Activated naive CD4-positive, alpha-beta T cell treated with anti-CD3 and anti-CD28 coated beads, Interleukin-2, amount 50 U/mL, for 24 hours (primary cell): ENCODE data around the gene PSMB1.
"Not testable (repeated sequence)": the region's sequence is repeated elsewhere in the genome, so short reads cannot be mapped to it uniquely, and the experiment has no call there.

Experiments
- H3K27ac Mint-ChIP-seq: one replicate; pipeline ENCODE4 v1.8.0; 2021; ENCODE audit warnings: mild to moderate bottlenecking, mixed read lengths
- H3K27me3 Mint-ChIP-seq: one replicate; pipeline ENCODE4 v1.8.0; 2021; ENCODE audit warnings: mixed read lengths
- H3K36me3 Mint-ChIP-seq: one replicate; pipeline ENCODE4 v1.8.0; 2021; ENCODE audit warnings: mixed read lengths
- H3K4me1 Mint-ChIP-seq: one replicate; pipeline ENCODE4 v1.8.0; 2021; ENCODE audit warnings: mixed read lengths
- H3K4me3 Mint-ChIP-seq: one replicate; pipeline ENCODE4 v1.8.0; 2021; ENCODE audit warnings: mild to moderate bottlenecking, mixed read lengths
- H3K9me3 Mint-ChIP-seq: one replicate; pipeline ENCODE4 v1.8.0; 2021; ENCODE audit warnings: mixed read lengths

The PSMB1 gene

DNA sequence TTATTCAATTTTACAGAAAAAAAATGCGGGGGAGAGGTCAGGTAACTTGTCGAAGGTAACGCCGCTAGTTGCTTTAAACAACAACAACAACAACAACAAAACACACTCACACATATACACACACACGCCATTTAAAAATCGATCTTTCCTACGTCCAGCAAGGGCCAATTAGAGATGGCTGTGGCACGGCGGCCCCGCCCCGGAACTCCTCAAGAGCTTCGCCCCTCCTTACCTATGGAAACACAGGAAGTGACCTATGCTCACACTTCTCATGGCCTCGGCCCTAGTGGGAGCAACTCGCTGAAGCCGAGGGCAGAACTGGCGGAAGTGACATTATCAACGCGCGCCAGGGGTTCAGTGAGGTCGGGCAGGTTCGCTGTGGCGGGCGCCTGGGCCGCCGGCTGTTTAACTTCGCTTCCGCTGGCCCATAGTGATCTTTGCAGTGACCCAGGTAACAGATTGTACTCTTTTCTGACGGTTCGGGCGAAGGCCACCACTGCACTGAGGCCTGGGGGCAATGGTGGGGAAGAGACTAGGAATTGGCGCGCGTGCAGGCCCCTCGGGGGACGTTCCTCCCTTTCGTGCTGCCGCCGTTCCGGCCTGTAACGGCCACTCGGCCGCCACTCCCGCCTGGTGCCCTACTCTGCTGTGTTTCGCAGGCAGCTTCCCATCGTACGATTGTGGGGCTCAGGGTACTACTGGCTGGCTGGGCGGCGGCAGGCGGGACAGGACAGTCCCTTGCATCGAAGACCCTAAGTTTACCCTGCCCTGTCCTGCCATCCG, 1.1 kb upstream of the PSMB1 start, which contains the start of gene TBP:
TSS of gene TBP (plus strand) at position 357 of the 783 bp plus-strand sequence. CDS start 2,661 bp downstream, outside the sequence.
- peaks cover 30% of the 10 kb centered on the region for H3K4me1 Mint-ChIP-seq
- no peaks in the 10 kb centered on the region for H3K27me3 Mint-ChIP-seq
- H3K36me3 Mint-ChIP-seq: peaks cover 16% of the 10 kb centered on the region
- no peak within 1 kb of the TSS for H3K27ac Mint-ChIP-seq
- H3K9me3 Mint-ChIP-seq: no peaks in the 10 kb centered on the region
- H3K4me3 Mint-ChIP-seq: no peak within 1 kb of the TSS

DNA sequence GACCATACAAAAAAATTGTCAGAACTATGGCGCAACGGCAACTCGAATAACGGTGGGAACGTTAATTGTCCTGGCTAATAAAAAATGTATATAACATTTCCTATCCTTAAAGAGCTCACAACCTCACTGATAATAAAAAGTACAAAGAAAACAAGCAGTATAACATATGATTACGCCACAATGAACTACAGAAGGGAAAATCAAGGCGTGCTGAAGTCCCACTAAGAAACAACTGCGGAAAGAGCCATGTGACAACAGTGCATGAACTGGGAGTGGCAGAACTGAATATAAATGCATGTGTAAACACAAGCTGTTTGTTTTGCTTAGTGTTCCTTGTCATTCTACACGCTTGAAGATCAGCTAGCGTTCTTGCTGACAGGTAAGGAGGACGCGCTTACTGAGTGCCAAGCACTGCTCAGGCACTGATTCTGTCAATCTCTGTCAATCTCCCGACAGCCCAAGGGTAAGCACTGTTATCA, 466 bp upstream of the PSMB1 start:
- no peak overlapping the region for H3K27ac Mint-ChIP-seq
- H3K4me3 Mint-ChIP-seq: no peak overlapping the region
- H3K36me3 Mint-ChIP-seq: peaks cover 16% of the 10 kb centered on the region
- H3K4me1 Mint-ChIP-seq: peaks cover 24% of the 10 kb centered on the region
- H3K9me3 Mint-ChIP-seq: no peaks in the 10 kb centered on the region
- H3K27me3 Mint-ChIP-seq: no peaks in the 10 kb centered on the region

DNA sequence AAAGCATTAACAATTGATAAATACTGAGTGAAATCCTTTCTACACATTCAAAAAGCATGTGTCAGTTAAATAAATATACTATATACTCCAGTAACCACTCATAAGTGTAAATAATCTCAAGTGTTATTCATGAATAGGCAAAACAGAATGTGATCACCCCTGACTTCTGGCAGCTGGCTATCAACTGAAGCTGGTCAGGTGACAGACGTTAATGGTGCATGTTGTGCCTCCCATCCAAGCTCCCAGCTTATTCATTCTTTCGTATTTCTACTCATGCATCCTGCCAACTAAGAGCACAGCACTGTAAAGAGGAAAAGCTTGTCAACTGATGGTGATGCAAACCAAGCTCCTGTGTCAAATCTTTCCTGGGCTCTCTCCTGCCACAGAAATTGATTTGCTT, 7.7 kb downstream of the PSMB1 start:
- Mint-ChIP-seq H3K27ac (no peak overlapping the region), H3K36me3 (peaks cover 12% of the 10 kb centered on the region), H3K9me3 (no peaks in the 10 kb centered on the region), H3K4me1 (peaks cover 21% of the 10 kb centered on the region), H3K4me3 (no peak overlapping the region), H3K27me3 (no peaks in the 10 kb centered on the region)

DNA sequence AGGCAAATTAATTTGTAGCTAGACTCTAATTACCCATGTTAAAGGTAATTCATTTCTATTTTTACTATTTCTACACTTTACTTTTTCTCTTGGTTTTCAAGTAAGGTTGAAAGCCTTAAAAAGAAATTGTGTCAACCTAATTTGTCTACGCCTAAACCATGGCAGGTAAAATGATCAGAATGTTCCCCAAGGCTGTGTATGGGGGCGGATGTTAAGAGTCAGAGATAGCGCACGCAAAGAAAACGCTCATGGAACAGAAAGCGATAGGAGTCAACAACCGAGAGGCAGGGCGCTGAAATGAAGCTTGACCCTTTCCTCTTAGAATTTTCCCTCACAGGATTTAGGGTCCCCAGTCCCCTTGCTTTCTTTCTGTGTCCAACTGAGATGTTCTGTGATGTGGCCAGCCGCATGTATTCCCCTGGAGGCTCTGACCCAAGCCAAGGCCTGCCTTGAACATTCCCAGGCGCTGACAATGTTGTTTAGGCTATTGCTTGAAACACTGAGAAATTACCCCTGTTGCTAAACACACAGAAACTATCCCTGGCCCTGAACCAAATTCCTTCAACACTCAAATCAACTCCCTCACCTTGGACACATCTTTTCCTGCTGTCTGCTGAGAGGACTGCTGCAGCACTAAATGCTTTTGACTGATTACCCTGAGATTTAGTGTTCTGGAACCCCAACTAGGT, 10.9 kb downstream of the PSMB1 start:
- peaks cover 8% of the 10 kb centered on the region for H3K36me3 Mint-ChIP-seq
- H3K4me1 Mint-ChIP-seq: peaks cover 33% of the 10 kb centered on the region
- no peaks in the 10 kb centered on the region for H3K9me3 Mint-ChIP-seq
- H3K27me3 Mint-ChIP-seq: no peaks in the 10 kb centered on the region
- peak overlapping the region; percentile 81 for H3K27ac Mint-ChIP-seq
- H3K4me3 Mint-ChIP-seq: no peak overlapping the region

DNA sequence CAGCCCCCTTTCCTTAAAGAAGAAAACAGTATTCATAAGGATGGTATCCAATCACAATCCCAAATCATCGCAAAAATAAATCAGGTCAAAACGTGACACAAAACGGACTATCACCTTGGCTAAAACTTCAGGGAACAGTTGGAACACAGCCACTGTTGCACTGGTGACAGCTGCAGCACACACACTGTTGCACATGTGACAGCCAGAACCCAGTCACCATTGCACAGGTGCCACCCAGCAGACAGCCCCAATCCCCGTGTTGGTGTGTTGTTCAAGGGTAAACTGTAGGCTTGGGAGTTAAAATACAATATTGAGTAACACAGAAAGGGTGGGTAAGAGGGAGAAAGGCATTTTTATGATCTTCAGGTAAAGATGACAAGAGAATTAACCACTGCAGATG, 15.8 kb downstream of the PSMB1 start:
- Mint-ChIP-seq H3K27ac (peak overlapping the region; percentile 36), H3K9me3 (no peaks in the 10 kb centered on the region), H3K4me3 (no peak overlapping the region), H3K4me1 (peaks cover 23% of the 10 kb centered on the region), H3K36me3 (peaks cover 19% of the 10 kb centered on the region), H3K27me3 (no peaks in the 10 kb centered on the region)

DNA sequence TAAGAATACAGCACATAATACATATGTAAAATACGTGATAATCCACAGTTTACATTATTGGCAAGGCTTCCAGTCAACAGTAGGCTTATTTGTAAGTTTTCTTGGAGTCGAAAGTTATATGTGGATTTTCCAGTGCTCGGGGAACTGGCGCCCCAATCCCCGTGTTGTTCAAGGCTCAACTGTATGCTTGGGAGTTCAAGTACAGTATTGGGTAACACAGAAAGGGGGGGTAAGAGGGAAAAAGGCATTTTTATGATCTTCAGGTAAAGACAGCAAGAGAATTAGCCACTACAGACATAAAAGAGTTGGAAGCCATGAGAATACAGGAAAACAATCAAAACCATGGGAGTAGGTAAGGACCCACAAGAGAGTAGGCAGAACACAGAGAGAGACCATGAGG, 16.4 kb downstream of the PSMB1 start:
- Mint-ChIP-seq H3K4me1 (peaks cover 23% of the 10 kb centered on the region), H3K9me3 (no peaks in the 10 kb centered on the region), H3K27me3 (no peaks in the 10 kb centered on the region), H3K4me3 (no peak overlapping the region), H3K27ac (no peak overlapping the region), H3K36me3 (peaks cover 19% of the 10 kb centered on the region)

DNA sequence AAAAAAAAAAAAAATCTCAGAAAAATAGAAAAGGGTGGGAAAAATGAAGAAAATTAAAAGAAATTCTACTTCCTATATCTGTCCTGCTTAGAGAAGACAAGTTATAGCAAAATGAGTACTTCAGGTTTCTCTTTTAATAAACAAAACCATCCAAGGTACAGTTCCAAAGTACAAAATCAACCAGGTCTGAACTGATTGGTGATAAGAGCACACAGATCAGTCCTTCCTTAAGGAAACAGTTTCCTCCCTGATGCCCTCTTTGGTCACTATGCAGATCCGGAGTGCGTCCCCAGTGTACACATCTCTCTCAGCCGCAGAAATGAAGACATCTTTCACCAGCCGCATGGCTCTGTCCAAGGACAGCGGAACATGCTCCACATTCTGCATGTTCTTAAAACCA, 18.1 kb downstream of the PSMB1 start:
- H3K4me3 Mint-ChIP-seq: no peak overlapping the region
- peaks cover 10% of the 10 kb centered on the region for H3K4me1 Mint-ChIP-seq
- no peak overlapping the region for H3K27ac Mint-ChIP-seq
- no peaks in the 10 kb centered on the region for H3K27me3 Mint-ChIP-seq
- H3K36me3 Mint-ChIP-seq: peaks cover 19% of the 10 kb centered on the region
- no peaks in the 10 kb centered on the region for H3K9me3 Mint-ChIP-seq

DNA sequence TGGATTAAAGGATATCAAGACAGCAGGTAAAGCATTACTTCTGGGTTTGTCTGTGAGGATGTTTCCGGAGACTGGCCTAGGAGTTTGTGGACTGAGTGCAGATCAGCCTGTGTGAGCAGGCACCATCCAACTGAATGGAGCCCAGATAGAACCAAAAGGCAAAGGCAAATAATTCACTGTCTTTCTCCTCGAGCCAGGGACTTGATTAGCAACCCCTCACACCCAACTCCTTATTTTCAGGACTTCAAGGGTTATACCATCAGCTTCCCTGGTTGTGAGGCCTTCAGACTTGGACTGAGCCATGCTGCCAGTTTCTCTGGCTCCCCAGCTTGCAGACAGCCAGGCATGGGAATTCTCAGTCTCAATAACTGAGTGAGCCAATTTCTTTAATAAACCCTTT, 19.3 kb downstream of the PSMB1 start:
- H3K4me3 Mint-ChIP-seq: no peak overlapping the region
- peaks cover 2% of the 10 kb centered on the region for H3K4me1 Mint-ChIP-seq
- H3K9me3 Mint-ChIP-seq: no peaks in the 10 kb centered on the region
- no peak overlapping the region for H3K27ac Mint-ChIP-seq
- peaks cover 19% of the 10 kb centered on the region for H3K36me3 Mint-ChIP-seq
- H3K27me3 Mint-ChIP-seq: no peaks in the 10 kb centered on the region

DNA sequence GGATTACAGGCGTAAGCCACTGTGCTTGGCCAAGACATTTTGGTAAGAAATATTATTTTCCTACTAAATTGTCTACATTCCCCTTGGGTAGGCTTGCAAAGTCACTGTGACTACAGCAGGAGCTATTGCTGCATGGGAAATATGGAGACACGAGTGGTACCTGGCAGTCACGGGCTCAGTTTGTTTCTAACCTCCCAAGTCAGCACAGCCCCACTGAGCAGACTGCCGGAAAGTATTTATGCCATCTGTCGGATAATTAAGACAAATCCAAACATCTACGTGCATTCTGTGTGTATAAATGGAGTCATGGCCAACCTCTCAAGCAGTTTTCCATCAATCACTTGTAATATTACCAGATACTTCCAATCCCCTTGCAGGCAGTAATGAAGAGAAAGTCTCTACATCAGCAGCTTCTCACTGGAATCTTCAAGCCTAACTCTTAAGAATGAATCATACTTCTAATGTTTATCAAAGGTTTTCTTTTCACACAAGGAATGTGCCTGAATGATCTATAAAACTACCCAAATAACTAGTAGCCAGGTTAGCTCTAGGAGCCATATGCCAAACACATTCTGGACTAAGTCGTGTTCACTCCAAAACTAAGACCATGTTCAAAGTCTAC, 20.1 kb downstream of the PSMB1 start:
- H3K9me3 Mint-ChIP-seq: no peaks in the 10 kb centered on the region
- H3K4me3 Mint-ChIP-seq: no peak overlapping the region
- H3K36me3 Mint-ChIP-seq: peaks cover 18% of the 10 kb centered on the region
- no peaks in the 10 kb centered on the region for H3K4me1 Mint-ChIP-seq
- H3K27me3 Mint-ChIP-seq: no peaks in the 10 kb centered on the region
- no peak overlapping the region for H3K27ac Mint-ChIP-seq

DNA sequence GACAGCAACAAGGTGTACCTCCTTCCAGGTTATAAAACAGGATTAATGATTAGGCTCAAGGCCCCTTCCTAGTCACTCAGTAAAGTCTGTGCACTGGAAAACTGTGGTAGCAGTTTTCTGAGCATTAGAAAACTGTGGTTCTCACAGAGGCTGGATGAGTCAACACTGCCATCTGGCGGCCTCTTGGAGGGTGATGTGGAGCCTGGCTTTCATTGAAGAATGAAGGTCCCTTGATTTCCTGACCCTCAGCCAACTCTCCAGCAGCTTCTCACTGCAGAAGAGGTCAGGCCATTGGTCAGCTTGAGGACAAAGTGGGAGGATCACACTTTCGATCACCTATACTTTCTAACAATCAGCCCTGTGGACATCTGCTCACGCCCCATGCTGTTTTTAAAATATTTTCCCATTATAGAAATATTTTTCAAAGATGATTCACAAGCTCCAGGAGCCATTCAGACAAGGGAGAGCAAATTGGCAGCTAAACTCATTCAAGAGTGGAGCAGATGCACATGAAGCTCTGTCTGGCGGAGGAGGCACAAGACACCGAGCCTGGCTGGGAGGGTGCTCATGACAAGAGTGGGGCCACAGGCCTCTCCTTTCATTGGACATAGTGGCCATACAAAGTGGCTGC, 23.2 kb downstream of the PSMB1 start:
- H3K9me3 Mint-ChIP-seq: no peaks in the 10 kb centered on the region
- H3K27ac Mint-ChIP-seq: no peak overlapping the region
- no peaks in the 10 kb centered on the region for H3K4me1 Mint-ChIP-seq
- no peaks in the 10 kb centered on the region for H3K27me3 Mint-ChIP-seq
- H3K36me3 Mint-ChIP-seq: peaks cover under 1% of the 10 kb centered on the region
- H3K4me3 Mint-ChIP-seq: no peak overlapping the region

DNA sequence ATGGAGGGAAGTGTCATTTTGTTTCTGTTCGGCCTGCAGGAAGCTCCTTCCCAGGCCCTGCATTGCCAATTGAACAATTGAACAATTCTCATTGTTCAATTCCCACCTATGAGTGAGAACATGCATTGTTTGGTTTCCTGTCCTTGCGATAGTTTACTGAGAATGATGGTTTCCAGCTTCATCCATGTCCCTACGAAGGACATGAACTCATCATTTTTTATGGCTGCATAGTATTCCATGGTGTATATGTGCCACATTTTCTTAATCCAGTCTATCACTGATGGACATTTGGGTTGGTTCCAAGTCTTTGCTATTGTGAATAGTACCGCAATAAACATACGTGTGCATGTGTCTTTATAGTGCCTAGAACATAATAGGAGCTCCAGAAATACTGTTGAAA, 25.1 kb downstream of the PSMB1 start:
- not testable (repeated sequence) for H3K4me3 Mint-ChIP-seq, H3K36me3 Mint-ChIP-seq, H3K9me3 Mint-ChIP-seq, H3K27ac Mint-ChIP-seq, H3K4me1 Mint-ChIP-seq, H3K27me3 Mint-ChIP-seq

DNA sequence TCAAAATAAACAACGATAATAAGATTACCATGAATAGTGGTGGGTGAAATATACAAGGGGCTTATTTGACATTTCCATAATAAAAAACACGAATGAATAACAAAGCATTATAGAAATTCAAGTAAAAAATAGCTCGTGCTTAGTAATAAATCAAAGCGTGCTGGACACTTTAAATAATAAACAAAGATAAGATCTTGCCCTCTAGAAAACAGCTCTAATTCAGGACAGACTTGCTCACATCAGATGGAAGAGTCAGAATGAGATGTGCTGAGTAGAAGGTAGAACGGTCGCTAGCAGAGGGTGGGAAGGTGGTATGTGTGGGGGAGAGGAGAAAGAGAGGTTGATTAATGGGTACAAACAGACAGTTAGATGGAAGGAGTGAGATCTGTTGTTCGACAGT, 27.3 kb downstream of the PSMB1 start:
- Mint-ChIP-seq H3K36me3 (no peaks in the 10 kb centered on the region), H3K9me3 (no peaks in the 10 kb centered on the region), H3K27me3 (no peaks in the 10 kb centered on the region), H3K27ac (no peak overlapping the region), H3K4me1 (no peaks in the 10 kb centered on the region), H3K4me3 (no peak overlapping the region)

DNA sequence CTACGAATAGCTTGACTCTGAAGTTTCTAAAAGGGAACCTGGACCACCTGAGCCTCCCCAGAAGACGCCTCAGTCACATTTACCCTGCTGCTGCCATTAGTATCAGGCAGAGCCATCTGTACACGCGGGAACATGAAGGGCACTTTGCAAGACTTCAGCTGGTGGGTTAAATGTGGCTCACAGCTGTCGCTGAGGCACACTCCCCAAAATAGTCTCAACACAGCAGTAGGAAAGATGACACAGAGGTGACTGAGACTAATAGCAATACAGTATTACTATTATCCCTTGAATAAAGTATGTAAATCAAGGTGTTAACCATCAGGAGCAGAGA, 29.0 kb downstream of the PSMB1 start:
- Mint-ChIP-seq H3K36me3 (no peaks in the 10 kb centered on the region), H3K27me3 (no peaks in the 10 kb centered on the region), H3K9me3 (no peaks in the 10 kb centered on the region), H3K4me3 (no peak overlapping the region), H3K4me1 (no peaks in the 10 kb centered on the region), H3K27ac (no peak overlapping the region)

DNA sequence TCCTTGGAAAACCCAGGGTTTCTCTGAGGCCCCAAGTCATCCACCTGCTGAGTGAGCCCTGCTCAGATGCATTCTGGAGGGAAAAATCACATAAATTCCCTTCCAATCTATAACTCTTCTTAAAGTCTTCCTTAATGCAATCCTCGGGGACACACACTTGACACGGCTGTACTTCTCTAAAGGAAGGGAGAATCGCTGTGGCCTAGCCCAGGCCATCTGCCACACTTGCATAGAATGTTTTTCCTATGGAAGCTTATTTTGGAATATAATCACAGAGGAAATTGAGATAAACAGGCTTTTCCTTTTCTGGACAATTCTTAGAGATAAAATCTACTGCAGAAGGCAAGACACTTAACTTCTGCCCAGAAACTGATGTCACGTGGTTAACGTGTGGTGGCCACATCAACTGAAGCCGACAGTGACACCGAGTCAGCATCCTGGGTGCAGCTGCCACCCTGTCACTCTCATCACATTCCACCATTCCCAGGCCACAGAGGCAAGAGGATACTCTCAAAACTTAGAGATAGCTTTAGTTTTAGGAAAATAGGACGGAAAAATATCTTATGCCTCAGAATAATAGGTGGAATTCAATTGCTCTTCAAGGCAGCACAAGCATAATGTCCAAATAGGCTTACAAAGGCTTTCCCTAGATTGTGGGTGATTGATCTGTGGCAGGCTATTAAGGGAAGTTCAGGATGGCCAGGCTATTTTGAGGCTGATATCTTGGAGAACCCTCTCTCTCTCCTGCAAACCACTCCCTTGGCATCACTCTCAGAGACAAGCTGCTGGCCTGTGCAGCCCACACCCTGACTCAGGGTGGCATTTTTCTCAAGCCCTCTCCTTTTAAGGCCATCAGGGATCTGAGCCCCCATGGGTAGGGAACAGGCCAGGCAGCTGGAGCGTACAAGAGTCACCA, 29.6 kb downstream of the PSMB1 start:
- no peak overlapping the region for H3K4me3 Mint-ChIP-seq
- H3K27ac Mint-ChIP-seq: no peak overlapping the region
- H3K4me1 Mint-ChIP-seq: no peaks in the 10 kb centered on the region
- H3K36me3 Mint-ChIP-seq: no peaks in the 10 kb centered on the region
- H3K9me3 Mint-ChIP-seq: no peaks in the 10 kb centered on the region
- H3K27me3 Mint-ChIP-seq: no peaks in the 10 kb centered on the region

DNA sequence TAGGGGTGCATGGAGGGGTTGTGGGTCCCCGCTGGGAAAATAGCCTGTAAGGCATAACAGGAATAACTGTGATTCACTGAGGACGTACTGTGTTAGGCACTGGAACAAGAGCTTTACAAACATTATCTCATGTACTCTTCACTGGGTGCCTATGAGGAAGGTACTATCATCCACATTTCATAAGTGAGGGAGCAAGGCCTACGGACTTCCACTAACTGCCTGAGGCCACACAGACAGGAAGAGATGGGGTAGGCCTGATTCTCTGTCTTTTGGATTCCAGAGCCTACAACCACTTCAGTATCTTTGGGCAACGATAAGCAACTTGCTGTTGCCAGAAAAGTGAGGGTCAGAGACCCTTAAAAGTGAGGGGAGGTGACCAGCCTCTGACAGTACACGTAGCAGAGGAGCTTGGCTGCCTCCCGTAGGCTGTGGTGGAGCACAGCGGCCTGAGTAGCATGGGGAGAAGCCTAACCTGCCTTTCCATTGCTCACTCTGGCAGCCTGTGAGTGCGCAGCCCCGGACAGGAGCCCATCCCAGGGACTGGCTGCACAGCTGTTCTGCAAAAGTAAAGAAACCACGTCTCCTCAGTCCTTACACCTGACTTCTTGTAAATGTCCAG, 30.4 kb downstream of the PSMB1 start:
- Mint-ChIP-seq H3K4me1 (no peaks in the 10 kb centered on the region), H3K27me3 (peaks cover 3% of the 10 kb centered on the region), H3K9me3 (no peaks in the 10 kb centered on the region), H3K36me3 (no peaks in the 10 kb centered on the region), H3K4me3 (no peak overlapping the region), H3K27ac (no peak overlapping the region)
